Tongue (tissue), 2 donors: ENCODE data around the gene DNAJA3. TPM values are rescaled to one million over a fixed set of nuclear protein-coding genes. Genes with fewer than 3 reads are reported as not detected.

Experiments
- DNase-seq: peaks from one replicate; pipeline ENCODE4 v3.0.0-alpha.2; 2015
- total RNA-seq: library from RNA; depleted of rRNA; stranded (reverse); fragments of >200 nt; gene quantifications from one replicate; pipeline ENCODE4 v1.2.3, GENCODE V29; 2014

The DNAJA3 gene
- total RNA-seq, 1 donor from 2014 or later, result 71.3 TPM

DNA sequence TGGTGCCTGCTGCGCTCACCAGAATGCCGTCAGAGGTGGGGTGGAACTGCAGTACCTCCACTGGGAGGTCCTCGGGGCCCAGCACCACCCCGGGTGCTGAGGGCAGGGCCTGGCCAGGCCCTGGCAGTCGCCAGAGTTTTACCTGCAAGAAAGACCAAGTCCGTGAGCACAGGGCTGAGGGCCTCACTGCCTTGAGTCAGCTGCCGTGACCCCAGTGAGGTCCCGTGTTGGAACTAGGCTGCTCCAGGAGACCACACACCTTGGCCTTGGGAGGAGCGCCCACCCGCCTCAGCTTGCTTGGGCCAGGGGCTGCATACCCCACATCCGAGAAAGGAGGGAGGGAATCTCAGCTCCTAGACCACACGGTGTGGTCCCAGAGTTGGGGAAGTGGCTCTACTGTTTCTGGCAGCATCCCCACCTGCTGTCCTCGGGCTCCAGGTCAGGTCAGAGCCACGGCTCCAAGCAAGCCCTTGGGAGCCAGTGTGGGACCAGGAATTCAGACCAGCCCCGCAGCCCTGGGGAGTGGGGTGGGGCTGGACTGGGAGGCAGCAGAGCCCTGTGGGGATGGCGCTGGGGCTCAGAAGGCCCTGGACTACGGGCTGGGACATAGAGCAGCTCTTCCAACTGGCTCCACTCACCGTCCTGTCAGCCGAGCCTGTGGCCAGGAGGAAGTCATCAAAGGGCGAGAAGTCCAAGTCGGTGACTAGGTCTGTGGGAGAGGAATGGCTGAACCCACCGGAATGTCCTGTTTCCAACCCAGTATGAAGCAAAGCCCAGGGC, 17.9 kb upstream of the DNAJA3 start:
- no peak for DNase-seq

DNA sequence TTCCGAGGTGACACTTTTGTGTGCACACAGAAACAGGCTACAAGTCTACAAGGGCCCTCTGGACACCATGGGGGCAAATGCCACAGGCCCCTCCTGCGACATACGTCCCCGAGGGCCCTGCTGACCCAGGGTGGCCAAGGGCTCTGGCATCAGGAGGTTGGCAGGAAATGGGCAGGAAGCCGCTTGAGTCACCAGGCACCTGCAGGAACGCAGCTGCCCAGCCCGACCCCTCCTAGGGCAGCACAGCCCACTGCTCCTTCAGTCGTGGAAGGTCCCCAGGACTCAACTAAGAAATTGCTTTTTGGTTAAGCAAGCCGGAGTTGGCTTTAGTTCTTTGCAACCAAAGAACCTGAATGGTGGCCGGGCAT, 17.4 kb upstream of the DNAJA3 start:
- DNase-seq, result no peak

DNA sequence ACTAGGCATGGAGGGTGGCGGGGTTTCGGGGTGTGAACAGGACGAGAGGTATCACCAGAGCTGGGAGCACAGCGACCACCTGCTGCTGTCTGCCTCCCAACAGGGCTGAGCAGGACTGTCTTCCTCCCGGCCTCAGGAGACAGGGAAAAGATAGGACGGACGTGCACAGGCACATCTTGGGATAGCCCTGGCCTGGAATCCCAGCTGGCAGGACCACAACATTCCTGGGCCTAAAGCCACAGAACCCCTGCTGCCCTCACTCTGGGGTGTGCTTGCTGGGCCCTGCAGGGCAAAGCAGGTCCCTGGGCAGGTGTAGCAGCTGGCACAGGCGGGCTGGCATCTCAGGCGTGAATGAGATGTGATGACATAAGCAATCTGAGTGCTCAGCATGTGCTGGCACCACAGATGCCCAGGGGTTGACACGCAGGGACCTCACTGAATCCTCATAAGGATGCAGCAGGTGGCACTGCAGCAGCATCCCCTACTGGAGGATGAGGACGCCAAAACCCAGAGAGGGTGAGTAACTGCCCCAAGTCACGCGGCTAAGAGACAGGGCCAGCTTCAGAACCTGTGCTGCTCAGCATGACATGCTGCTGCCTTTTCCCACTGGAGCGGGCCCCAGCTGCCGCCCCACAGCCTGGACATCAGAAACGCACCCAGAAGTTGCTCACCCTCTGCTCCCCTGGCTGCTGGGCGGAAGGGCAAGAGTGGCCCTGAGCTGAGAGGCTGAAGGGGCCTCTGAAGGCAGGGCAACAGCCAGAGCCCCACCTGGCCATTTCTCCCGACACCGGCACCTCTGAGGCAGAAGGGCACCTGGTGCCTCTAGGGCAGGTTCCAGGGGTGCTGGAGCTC, 16.4 kb upstream of the DNAJA3 start:
- DNase-seq, result peak; percentile 75

DNA sequence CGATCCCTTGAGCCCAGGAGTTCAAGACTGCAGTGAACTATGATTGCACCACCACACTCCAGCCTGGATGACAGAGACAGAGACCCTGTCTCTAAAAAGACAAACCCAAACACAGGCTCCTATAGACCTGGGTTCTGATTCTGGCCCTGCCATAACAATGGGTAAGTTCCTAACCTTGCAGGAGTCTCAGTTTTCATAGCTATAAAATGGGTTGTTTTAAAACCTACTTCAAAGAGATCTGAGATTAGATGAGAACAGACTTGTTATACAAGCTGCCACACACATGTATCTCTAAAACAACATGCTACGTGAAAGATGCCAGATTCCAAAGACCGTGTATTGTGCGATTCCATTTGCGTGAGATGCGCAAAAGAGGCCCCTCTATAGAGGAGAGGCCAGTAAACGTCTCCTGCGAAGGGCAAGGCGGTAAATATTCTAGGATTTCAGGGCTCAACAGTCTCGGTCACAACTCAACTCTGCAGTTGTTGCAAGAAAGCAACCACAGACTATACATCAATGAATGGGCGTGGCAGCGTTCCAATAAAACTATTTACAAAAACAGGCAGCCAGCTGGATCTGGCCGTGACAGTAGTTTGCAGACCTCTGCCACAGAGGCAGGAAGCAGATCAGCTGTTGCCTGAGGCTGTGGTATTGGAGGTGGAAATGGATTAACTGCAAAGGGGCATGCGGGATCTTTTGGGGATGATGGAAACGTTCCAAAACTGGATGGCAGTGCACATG, 15.2 kb upstream of the DNAJA3 start:
- peak; percentile 98 for DNase-seq

DNA sequence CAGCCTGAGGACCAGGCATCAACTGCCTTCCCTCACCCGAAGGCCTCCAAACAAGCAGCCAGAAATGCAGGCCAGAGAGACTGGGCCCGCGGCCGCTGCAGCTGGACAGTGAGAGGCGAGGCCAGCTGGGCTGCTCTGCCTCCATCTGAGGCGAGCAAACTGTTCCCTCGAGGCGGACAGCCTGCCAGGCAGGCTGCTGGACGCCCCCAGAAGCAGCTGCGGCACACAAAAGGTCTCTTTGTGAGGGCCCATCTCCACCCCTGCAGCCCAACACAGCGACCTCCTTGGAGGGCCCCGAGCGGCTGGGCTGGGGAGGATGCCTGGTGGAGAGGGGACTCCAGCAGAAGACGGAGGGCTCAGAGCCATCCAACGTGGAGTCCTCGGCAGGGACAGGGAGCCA, 14.0 kb upstream of the DNAJA3 start:
- peak; percentile 95 for DNase-seq

DNA sequence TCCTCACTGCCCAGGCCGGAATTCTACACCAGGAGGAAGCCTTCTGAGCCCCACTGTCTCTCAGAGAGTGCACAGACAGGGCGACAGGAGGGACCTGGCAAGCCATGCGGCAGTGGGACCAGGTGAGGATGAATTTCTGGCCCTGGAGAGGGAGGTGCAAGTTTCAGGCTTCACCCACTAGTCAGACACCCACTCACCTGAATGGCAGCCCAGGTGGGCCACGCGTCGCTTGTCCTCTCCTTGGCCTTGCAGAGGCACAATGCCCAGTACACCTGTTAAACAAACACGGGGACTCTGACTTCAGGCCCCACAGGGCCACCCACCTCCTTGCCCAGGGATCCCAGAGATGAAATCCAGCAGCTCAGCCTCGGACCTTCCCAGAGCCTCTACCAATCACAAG, 13.5 kb upstream of the DNAJA3 start:
- DNase-seq, result no peak

DNA sequence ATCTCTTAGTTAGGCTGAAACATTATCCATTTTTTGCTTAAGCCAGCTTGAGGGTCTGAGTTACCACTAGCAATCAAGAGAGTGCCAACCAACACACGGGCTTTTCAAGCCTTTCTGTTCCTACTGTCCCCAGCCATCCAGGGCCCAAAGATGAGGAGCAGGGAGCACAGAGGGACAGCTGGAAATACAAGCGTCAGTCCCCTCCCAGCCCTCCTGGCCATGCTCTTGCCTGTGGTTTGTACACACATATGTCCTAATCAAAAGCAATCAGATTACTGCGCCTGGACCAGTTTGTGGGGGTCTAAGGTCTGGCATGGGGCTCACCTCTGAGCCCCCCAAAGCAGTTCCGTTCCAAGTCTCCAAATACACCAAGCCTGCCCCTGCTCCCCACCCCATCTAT, 12.8 kb upstream of the DNAJA3 start:
- peak; percentile 47 for DNase-seq

DNA sequence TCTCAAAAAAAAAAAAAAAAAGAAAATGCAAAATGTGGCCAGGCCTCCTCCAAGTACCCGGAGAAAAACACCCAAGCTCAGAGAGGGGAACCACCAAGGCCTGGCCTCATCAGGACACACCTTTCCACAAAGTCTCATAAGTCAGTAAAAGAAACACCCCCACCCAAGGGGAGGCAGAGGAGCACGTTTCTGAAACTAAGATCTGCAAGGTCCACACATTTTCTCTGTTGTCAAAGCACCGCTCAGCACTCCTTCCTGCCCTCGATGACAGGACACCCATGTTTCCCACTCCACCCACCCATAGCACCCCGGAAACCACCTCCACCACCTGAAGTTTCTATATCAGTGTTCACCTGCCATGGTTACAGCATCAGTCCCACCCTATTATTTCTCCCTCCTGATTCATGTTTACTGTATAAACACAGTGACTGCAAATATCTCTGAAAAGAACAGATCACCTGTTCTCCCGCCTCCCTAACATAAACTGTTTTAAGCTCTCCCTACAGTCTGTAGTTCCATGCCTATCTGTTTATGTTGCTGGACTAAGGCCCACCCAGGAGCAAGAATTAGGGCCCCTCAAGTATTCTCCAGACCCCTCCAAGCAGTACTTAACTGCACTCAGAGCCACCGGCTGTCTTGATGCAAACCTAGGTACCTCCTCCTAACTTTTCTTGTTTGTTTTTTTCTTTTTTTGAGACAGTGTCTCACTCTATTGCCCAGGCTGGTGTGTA, 11.3 kb upstream of the DNAJA3 start:
- DNase-seq, result no peak

DNA sequence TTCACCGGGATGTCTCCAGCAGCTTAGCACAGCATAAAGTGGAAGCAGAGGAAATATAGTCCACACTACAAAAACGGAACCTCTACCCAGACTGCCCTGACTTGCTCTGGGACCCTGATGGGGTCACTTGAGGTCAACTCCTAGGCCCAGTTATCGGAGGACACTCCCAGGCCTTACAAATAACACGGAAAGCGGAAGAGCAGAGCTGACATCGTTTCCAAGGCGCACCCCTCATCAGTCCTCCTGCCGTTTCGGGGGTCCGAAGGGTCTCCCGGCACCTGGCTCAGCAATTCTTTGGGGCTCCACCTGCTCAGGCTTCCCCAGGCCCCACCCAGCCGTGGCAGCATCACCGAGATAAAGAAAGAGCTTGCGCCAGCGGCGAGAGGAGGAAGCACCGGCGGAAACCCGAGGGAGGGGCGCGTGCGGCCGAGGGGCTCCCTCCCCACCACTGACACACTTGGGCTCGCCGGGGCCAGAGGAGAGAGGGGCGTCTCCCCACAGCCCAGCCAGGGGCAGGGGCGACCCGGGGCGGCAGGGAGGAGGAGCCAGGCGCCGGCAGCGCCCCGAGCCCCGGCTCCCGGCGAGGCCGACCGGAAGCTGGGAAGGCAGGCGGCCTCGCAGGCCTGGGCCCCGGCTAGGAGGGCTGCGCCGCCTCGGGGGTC, 10.0 kb upstream of the DNAJA3 start:
- peak; percentile 52 for DNase-seq

DNA sequence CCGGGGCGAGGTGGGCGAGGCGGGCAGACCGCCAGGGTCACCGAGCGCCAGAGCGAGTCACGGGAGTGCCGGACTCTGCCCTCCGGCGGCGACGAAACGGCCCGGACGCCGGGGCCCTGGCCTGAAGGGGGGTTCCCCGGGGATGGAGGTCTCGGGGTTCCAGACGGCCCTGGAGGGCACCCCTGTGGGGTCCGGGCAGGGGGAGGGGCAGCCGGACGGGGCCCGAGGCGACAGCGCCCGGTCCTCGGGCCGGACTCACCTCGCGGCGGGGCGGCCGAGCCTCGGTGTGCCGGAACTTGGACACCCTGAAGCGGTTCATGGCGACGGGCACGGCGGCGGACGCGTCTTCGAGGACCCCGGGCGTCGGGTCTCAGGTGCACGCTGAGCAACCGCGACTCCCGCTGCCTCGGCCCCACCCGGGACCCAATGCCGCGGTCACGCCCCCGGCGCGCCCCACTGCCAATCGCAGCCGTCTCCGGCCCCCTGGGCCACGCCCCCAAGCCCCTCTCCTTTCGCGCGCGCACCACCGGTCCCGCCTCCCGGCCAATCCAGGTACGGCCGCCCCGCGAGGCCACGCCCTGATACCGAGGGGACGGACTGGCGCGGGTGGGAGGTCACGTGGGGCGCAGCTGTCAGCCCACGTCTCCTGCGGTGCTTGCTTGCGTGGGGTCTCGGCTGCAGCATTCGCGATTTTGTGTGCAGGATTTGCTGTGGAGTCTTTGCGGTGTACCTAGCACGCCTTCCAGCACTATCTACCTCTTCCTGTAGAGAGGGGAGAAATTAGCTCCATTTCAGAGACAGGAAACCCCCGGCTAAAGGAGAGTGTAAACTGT, 9.3 kb upstream of the DNAJA3 start, which contains the start of gene CORO7:
Gene CORO7, minus strand, starts transcription at position 397 of the 833 bp plus-strand sequence. Its CDS starts 78 bp downstream, at position 319.
- DNase-seq, result peak; percentile 97

DNA sequence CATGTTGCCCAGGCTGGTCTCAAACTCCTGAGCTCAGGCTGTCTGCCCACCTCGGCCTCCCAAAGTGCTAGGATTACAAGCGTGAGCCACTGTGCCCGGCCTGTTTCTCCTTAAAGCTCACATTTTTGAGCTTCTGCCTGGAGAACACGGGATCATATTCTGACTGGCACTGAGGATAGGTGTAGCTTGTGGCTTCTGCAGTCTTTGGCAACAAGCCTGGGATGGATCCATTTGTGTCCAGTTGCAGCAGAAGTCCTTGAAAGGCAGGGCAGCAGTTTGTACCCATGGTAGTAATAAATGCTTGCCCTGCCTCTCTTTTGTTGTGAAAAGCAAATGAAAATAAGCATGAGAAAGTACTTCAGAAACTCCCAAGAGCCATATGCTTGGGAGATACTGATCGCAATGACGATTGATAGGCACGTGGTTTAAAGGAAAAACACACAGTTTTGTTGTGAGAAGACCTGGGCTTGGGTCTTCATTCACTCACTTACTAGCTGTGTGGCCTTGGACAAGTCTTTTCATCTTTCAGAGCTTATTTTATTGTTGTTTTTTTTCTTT, 6.2 kb upstream of the DNAJA3 start:
- DNase-seq, result no peak

DNA sequence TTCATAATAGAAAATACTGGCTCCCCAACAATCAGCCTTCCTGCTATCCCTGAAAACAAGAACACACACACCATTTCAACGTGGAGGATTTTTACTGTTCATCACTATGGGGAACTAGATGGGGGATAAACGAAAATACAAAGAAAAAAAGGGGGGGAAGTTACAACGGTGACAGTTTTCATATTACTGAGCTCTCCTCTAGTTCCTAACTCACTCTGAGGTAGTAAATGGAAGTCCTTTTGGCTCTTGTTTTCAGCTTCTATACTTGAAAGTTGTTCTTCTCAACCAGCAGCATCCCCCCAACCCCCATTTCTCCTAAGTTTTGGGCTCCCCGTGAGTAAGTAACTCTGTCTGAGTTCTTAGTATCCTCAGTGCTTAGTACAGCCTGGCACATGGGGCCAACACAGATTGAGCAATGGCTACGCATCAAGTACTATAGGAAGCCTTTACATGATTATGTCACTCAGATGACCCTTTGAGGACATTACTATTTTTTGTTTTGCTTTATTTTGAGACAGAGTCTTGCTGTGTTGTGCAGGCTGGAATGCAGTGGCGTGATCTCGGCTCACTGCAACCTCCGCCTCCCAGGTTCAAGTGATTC, 5.1 kb upstream of the DNAJA3 start:
- no peak for DNase-seq

DNA sequence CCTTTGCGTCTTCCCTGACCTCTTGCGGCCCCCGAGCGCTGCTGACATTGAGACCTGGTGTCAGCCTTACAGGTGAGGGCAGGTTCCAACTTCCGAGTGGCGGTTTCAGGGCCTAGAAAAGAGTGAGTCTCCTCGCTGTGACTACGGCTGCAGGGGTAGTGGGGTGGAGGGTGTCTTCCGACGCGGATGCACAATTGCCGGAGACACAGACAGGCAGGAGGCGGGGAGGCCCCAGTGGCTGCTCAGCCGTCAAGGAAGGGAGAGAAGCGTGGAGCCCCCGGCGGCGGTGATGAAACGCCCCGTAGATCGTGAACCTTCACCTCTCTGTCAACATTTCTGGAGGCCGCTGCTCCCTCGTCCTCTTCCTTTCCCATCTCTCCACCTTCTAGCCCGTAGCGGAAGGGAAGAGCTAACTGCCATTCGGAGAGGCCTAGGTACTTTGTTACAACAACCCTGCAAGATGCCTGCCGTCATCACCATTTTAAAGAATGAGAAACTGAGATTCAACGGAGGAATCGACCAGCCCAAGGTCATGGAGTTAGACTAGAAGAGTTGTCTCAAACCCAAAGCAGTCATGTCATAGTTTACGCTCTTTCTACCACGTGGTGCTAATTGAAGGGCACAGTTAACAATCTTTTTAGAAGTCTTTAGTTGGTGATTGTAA, 485 bp downstream of the DNAJA3 start:
- DNase-seq, result peak; percentile 30

DNA sequence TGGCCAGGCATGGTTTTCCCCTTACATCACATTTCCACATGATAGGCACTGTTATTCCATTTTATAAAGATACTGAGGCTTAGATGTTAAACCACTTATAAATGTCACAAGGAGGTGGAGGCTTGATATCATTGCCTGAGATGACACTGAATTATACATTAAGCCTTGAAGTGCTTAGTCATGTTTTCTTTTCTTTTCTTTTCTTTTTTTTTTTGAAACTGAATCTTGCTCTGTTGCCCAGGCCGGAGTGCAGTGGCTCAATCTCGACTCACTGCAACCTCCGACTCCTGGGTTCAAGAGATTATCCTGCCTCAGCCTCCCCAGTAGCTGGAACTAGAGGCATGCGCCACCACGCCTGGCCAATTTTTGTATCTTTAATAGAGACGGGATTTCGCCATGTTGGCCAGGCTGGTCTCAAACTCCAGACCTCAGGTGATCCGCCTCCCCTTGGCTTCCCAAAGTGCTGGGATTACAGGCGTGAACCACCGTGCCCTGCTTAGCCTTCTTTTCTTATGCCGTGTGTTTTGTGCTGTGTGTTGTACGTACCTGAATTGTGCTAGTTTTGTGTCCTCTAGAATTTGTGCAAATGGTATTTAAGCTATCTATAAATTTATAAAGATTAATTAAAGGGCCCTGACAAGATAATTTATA, 1.2 kb downstream of the DNAJA3 start:
- no peak for DNase-seq

DNA sequence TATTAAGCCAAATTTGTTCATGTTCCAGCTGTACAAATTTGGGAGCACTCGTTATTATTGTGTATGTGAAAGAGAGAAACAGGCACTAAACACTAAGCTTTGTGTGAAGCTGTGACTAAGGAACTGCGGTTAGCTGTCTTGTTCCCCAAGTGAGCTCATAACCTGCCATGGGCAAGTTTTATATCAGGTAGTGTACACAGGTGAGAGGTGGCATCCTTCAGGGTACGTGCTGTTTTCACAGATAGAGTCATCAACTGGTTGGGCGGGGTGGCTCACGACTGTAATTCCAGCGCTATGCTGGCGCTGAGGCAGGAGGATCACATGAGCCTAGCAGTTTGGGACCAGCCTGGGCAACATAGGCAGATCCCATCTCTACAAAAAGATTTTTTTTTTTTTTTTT, 2.8 kb downstream of the DNAJA3 start:
- no peak for DNase-seq

DNA sequence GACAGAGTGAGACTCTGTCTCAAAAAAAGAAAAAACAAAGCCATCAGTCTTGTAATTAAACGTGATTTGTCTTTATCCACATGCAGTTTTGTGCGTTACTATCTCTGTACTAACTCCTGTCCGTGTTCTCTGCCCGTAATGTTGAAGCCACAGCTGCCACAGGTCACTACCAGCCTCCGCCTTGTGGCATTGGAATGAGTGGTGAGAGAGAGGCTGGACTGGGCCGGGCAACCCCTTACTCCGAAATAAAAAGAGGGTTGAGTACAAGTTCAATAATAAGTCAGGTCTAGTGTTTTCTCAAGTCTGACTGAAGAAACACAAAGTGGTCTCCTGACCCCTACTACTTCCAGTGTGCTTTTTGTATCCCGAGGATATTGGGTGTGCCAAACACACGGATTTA, 5.4 kb downstream of the DNAJA3 start:
- no peak for DNase-seq

DNA sequence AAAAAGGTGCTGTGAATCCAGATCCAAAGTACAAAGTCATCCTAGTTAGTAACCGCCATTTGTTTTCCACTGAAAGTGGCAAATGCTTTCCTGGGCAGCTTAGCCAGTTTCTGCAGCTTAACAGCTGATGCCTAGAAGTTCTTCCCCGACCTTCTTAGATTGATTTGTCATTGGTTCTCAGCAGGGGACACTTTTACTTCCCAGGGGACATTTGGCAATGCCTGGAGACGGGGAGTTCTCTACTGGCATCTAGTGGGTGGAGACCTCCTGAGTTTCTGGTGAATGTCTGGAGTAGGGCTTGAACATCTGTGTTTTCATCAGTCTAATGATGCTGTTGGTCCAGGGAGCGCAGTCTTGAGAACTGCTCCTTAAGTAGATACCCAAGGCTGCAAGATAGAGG, 7.6 kb downstream of the DNAJA3 start:
- no peak for DNase-seq

DNA sequence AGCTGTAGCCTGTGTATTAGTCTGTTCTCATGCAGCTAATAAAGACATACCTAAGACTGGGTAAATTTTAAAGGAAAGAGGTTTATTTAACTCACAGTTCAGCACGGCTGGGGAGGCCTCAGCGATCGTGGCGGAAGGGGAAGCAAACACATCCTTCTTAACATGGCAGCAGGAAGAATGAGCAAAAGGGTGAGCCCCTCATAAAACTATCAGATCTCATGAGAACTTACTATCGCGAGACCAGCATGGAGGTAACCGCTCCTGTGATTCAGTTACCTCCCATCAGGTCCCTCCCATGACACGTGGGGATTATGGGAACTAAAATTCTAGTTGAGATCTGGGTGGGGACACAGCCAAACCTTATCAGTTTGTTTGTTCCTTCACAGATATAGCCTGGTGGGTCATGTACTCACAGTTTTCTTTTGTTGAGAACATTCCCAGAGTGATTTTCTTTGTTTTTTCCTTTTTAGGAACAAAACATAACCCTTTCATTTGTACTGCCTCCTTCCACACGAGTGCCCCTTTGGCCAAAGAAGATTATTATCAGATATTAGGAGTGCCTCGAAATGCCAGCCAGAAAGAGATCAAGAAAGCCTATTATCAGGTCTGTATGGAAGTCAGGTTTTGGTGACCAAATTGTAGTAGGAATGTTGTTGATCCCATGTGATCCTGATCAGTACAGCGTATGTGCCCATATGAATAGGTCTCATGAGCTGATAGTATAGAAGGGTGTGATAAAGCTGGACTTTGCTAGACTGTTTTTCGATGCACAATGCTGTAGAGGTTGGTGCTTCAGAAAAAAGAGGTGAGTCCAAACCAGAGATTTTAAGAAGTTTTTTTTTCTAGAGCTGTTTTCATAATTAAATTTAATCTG, 8.5 kb downstream of the DNAJA3 start:
- no peak for DNase-seq
